ENCODE measurements around the gene CTNNA3.
A peak's percentile ranks its signal among the peaks of the same experiment; 100 is the strongest.

Gene CTNNA3

GRCh38 chr10:66927971-66928770 is 767.8 kb downstream of the CTNNA3 start:
- H3K4me1 ChIP-seq (ENCODE audit: control insufficient read depth, insufficient read depth, low read length) = peaks cover 5% of the 10 kb centered on the region
- no peaks in the 10 kb centered on the region for H3K9me3 ChIP-seq (ENCODE audit: control insufficient read depth, low read length)
- H3K9ac ChIP-seq (ENCODE audit: low read length) = no peak overlapping the region
- peak; percentile 57 for DNase-seq (ENCODE audit: low read depth)
- H3K27me3 ChIP-seq (replicated peaks; ENCODE audit: control insufficient read depth, insufficient read depth, low read length) = peaks cover 46% of the 10 kb centered on the region
- no peaks in the 10 kb centered on the region for H3K36me3 ChIP-seq (ENCODE audit: control insufficient read depth, insufficient read depth, low read length, severe bottlenecking)
- peak overlapping the region; percentile 41 for H3K4me3 ChIP-seq (ENCODE audit: low read length)

- Histone ChIP-seq H3K4me3 (ENCODE audit: low read length) (no peak overlapping the region), H3K36me3 (ENCODE audit: control insufficient read depth, insufficient read depth, low read length, severe bottlenecking) (no peaks in the 10 kb centered on the region), H3K4me1 (ENCODE audit: control insufficient read depth, insufficient read depth, low read length) (peaks cover 5% of the 10 kb centered on the region), H3K9me3 (ENCODE audit: control insufficient read depth, low read length) (no peaks in the 10 kb centered on the region), H3K9ac (ENCODE audit: low read length) (no peak overlapping the region), H3K27me3 (replicated peaks; ENCODE audit: control insufficient read depth, insufficient read depth, low read length) (peaks cover 43% of the 10 kb centered on the region)
- no peak for DNase-seq (ENCODE audit: low read depth)
Observed at GRCh38 chr10:66927251-66927935, 768.6 kb downstream of the CTNNA3 start.

- DNase-seq (ENCODE audit: low read depth) = no peak
- Histone ChIP-seq H3K4me3 (ENCODE audit: low read length) (no peak overlapping the region), H3K27me3 (replicated peaks; ENCODE audit: control insufficient read depth, insufficient read depth, low read length) (peaks cover 43% of the 10 kb centered on the region), H3K36me3 (ENCODE audit: control insufficient read depth, insufficient read depth, low read length, severe bottlenecking) (no peaks in the 10 kb centered on the region), H3K4me1 (ENCODE audit: control insufficient read depth, insufficient read depth, low read length) (peaks cover 5% of the 10 kb centered on the region), H3K9ac (ENCODE audit: low read length) (no peak overlapping the region), H3K9me3 (ENCODE audit: control insufficient read depth, low read length) (no peaks in the 10 kb centered on the region)
Observed at GRCh38 chr10:66926841-66927240, 769.2 kb downstream of the CTNNA3 start.

GRCh38 chr10:66925896-66926715 is 769.9 kb downstream of the CTNNA3 start, which contains the start of gene LRRTM3:
Gene LRRTM3 (plus strand): TSS chr10:66926036.
- Histone ChIP-seq H3K9me3 (ENCODE audit: control insufficient read depth, low read length) (no peaks in the 10 kb centered on the region), H3K36me3 (ENCODE audit: control insufficient read depth, insufficient read depth, low read length, severe bottlenecking) (no peaks in the 10 kb centered on the region), H3K27me3 (replicated peaks; ENCODE audit: control insufficient read depth, insufficient read depth, low read length) (peaks cover 43% of the 10 kb centered on the region), H3K9ac (ENCODE audit: low read length) (no peak within 1 kb of the TSS), H3K4me3 (ENCODE audit: low read length) (peak within 1 kb of the TSS; percentile 67), H3K4me1 (ENCODE audit: control insufficient read depth, insufficient read depth, low read length) (peaks cover 5% of the 10 kb centered on the region)
- peak; percentile 91 for DNase-seq (ENCODE audit: low read depth)

GRCh38 chr10:66925373-66925772 is 770.6 kb downstream of the CTNNA3 start:
- H3K4me3 ChIP-seq (ENCODE audit: low read length) = no peak overlapping the region

GRCh38 chr10:66924674-66925345 is 771.2 kb downstream of the CTNNA3 start:
- Histone ChIP-seq H3K4me1 (ENCODE audit: control insufficient read depth, insufficient read depth, low read length) (peaks cover 5% of the 10 kb centered on the region), H3K36me3 (ENCODE audit: control insufficient read depth, insufficient read depth, low read length, severe bottlenecking) (no peaks in the 10 kb centered on the region), H3K9ac (ENCODE audit: low read length) (no peak overlapping the region), H3K9me3 (ENCODE audit: control insufficient read depth, low read length) (no peaks in the 10 kb centered on the region), H3K4me3 (ENCODE audit: low read length) (no peak overlapping the region), H3K27me3 (replicated peaks; ENCODE audit: control insufficient read depth, insufficient read depth, low read length) (peaks cover 42% of the 10 kb centered on the region)
- DNase-seq (ENCODE audit: low read depth) = no peak

More at GRCh38 chr10:66925373-66925772, 770.6 kb downstream of the CTNNA3 start:
- no peak overlapping the region for H3K9ac ChIP-seq (ENCODE audit: low read length)
- H3K27me3 ChIP-seq (replicated peaks; ENCODE audit: control insufficient read depth, insufficient read depth, low read length) = peaks cover 43% of the 10 kb centered on the region
- no peaks in the 10 kb centered on the region for H3K9me3 ChIP-seq (ENCODE audit: control insufficient read depth, low read length)
- peaks cover 5% of the 10 kb centered on the region for H3K4me1 ChIP-seq (ENCODE audit: control insufficient read depth, insufficient read depth, low read length)
- no peaks in the 10 kb centered on the region for H3K36me3 ChIP-seq (ENCODE audit: control insufficient read depth, insufficient read depth, low read length, severe bottlenecking)
- DNase-seq (ENCODE audit: low read depth) = no peak

GRCh38 chr10:66919248-66919647 is 776.7 kb downstream of the CTNNA3 start:
- peaks cover 5% of the 10 kb centered on the region for H3K27me3 ChIP-seq (replicated peaks; ENCODE audit: control insufficient read depth, insufficient read depth, low read length)
- H3K4me3 ChIP-seq (ENCODE audit: low read length) = no peak overlapping the region
- H3K9me3 ChIP-seq (ENCODE audit: control insufficient read depth, low read length) = no peaks in the 10 kb centered on the region
- H3K9ac ChIP-seq (ENCODE audit: low read length) = no peak overlapping the region
- no peaks in the 10 kb centered on the region for H3K4me1 ChIP-seq (ENCODE audit: control insufficient read depth, insufficient read depth, low read length)
- H3K36me3 ChIP-seq (ENCODE audit: control insufficient read depth, insufficient read depth, low read length, severe bottlenecking) = no peaks in the 10 kb centered on the region
- no peak for DNase-seq (ENCODE audit: low read depth)

GRCh38 chr10:66917104-66917503 is 778.9 kb downstream of the CTNNA3 start:
- no peak for DNase-seq (ENCODE audit: low read depth)
- Histone ChIP-seq H3K4me3 (ENCODE audit: low read length) (no peak overlapping the region), H3K4me1 (ENCODE audit: control insufficient read depth, insufficient read depth, low read length) (no peaks in the 10 kb centered on the region), H3K9ac (ENCODE audit: low read length) (no peak overlapping the region), H3K36me3 (ENCODE audit: control insufficient read depth, insufficient read depth, low read length, severe bottlenecking) (no peaks in the 10 kb centered on the region), H3K27me3 (replicated peaks; ENCODE audit: control insufficient read depth, insufficient read depth, low read length) (peaks cover 4% of the 10 kb centered on the region), H3K9me3 (ENCODE audit: control insufficient read depth, low read length) (no peaks in the 10 kb centered on the region)

- Histone ChIP-seq H3K9me3 (ENCODE audit: control insufficient read depth, low read length) (no peaks in the 10 kb centered on the region), H3K4me1 (ENCODE audit: control insufficient read depth, insufficient read depth, low read length) (no peaks in the 10 kb centered on the region), H3K27me3 (replicated peaks; ENCODE audit: control insufficient read depth, insufficient read depth, low read length) (peaks cover 4% of the 10 kb centered on the region), H3K4me3 (ENCODE audit: low read length) (no peak overlapping the region), H3K36me3 (ENCODE audit: control insufficient read depth, insufficient read depth, low read length, severe bottlenecking) (no peaks in the 10 kb centered on the region), H3K9ac (ENCODE audit: low read length) (no peak overlapping the region)
- DNase-seq (ENCODE audit: low read depth) = no peak
Observed at GRCh38 chr10:66916030-66916429, 780.0 kb downstream of the CTNNA3 start.

- no peaks in the 10 kb centered on the region for H3K9me3 ChIP-seq (ENCODE audit: control insufficient read depth, low read length)
- H3K27me3 ChIP-seq (replicated peaks; ENCODE audit: control insufficient read depth, insufficient read depth, low read length) = peaks cover 4% of the 10 kb centered on the region
- no peaks in the 10 kb centered on the region for H3K36me3 ChIP-seq (ENCODE audit: control insufficient read depth, insufficient read depth, low read length, severe bottlenecking)
- DNase-seq (ENCODE audit: low read depth) = no peak
- H3K4me1 ChIP-seq (ENCODE audit: control insufficient read depth, insufficient read depth, low read length) = no peaks in the 10 kb centered on the region
- no peak overlapping the region for H3K9ac ChIP-seq (ENCODE audit: low read length)
- H3K4me3 ChIP-seq (ENCODE audit: low read length) = no peak overlapping the region
Observed at GRCh38 chr10:66910671-66911070, 785.3 kb downstream of the CTNNA3 start.
